ENCODE results near the gene CLIP2.
"Not testable (repeated sequence)": the region's sequence is repeated elsewhere in the genome, so short reads cannot be mapped to it uniquely, and the experiment has no call there.

Gene CLIP2

DNA sequence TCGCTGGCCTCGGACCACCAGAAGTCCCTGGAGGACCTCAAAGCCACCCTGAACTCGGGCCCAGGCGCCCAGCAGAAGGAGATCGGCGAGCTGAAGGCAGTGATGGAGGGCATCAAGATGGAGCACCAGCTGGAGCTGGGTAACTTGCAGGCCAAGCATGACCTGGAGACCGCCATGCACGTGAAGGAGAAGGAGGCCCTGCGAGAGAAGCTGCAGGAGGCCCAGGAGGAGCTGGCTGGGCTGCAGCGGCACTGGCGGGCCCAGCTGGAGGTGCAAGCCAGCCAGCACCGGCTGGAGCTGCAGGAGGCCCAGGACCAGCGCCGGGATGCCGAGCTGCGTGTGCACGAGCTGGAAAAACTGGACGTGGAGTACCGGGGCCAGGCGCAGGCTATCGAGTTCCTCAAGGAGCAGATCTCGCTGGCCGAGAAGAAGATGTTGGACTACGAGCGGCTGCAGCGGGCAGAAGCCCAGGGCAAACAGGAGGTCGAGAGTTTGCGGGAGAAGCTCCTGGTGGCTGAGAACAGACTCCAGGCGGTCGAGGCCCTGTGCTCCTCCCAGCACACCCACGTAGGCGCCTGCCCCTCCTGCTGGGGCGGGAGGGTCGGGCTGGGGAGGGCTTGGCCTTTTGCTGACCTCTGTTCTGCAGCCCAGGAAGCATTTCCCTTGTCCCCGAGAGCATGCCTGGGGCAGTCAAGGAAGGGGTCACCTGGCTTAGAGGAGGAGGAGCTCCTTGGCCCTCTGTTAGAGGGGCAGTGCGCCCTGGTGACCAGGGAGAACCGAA is 87.2 kb downstream of the CLIP2 start:
- FAIRE-seq: no peak
- no peak for DNase-seq (ENCODE audit: insufficient read length, low spot score)
- TF ChIP-seq POLR2A (IDR thresholded peaks at IDR 0.05; ENCODE audit: low read depth, low read length) (no peak), POLR2AphosphoS5 (IDR thresholded peaks at IDR 0.05; ENCODE audit: low read depth, low read length) (no peak), PAX5 (IDR thresholded peaks at IDR 0.05; ENCODE audit: insufficient read depth, low read length, severe bottlenecking) (no peak), TAF1 (IDR thresholded peaks at IDR 0.05; ENCODE audit: low read depth, low read length) (no peak), POU2F2 (IDR thresholded peaks at IDR 0.05; ENCODE audit: low read depth, low read length) (no peak), SPI1 (IDR thresholded peaks at IDR 0.05; ENCODE audit: low read depth, low read length) (no peak)

DNA sequence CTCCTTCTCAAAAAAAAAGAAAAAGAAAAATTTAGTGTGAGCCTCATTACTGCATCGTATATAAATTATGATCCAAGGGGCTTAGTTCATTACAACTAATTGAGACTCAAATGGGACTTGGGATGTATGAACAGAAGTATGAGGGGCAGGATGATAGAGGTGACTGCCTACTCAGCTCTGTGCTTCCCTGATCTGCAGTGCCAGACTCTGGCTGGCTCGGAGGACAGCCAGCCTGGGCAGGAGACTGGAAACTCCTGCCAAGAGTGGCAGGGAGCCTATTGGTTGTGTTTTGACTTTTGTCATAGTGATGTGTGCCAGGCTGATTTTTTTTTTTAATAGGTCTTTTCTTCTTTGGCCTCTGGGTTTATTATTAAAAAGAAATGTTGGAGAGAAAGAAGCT is 90.7 kb downstream of the CLIP2 start:
- TF ChIP-seq SPI1 (IDR thresholded peaks at IDR 0.05; ENCODE audit: low read depth, low read length) (no peak), POLR2AphosphoS5 (IDR thresholded peaks at IDR 0.05; ENCODE audit: low read depth, low read length) (no peak), TAF1 (IDR thresholded peaks at IDR 0.05; ENCODE audit: low read depth, low read length) (no peak), POLR2A (IDR thresholded peaks at IDR 0.05; ENCODE audit: low read depth, low read length) (no peak), POU2F2 (IDR thresholded peaks at IDR 0.05; ENCODE audit: low read depth, low read length) (no peak), PAX5 (IDR thresholded peaks at IDR 0.05; ENCODE audit: insufficient read depth, low read length, severe bottlenecking) (no peak)
- no peak for DNase-seq (ENCODE audit: insufficient read length, low spot score)
- no peak for FAIRE-seq

DNA sequence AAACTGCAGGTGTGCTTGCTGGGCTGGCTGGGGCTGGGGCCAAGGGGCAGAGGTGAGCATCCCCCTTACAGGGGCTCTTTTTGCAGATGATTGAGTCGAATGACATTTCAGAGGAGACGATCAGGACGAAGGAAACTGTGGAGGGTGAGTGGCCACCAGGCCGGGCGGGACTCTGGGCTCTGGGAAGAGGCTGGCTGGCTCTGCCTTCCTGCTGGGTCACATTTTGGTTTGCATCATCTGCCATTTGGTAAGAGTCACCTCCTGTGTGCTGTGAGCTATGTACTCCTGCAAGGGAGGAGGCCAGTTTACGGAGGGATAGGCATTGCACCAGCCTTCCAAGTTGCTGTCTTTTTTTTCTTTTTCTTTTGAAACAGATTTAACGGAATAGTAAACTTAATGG is 91.5 kb downstream of the CLIP2 start:
- FAIRE-seq (no peak), DNase-seq (ENCODE audit: insufficient read length, low spot score) (no peak)
- no peak for TF ChIP-seq POU2F2 (IDR thresholded peaks at IDR 0.05; ENCODE audit: low read depth, low read length)

GRCh38 chr7:74384086-74384485 is 94.9 kb downstream of the CLIP2 start:
- not testable (repeated sequence) for FAIRE-seq; DNase-seq (ENCODE audit: insufficient read length, low spot score)

DNA sequence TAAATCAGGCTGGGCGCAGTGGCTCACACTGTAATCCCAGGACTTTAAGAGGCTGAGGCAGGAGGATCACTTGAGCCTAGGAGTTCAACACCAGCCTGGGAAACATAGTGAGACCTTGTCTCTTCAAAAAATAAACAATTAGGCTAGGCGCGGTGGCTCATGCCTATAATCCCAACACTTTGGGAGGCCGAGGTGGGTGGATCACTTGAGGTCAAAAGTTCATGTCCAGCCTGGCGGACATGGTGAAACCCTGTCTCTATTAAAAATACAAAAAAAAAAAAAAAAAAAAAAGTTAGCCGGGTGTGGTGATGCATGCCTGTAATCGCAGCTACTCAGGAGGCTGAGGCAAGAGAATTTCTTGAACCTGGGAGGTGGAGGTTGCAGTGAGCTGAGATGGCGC is 95.6 kb downstream of the CLIP2 start:
- not testable (repeated sequence) for DNase-seq (ENCODE audit: insufficient read length, low spot score); FAIRE-seq

DNA sequence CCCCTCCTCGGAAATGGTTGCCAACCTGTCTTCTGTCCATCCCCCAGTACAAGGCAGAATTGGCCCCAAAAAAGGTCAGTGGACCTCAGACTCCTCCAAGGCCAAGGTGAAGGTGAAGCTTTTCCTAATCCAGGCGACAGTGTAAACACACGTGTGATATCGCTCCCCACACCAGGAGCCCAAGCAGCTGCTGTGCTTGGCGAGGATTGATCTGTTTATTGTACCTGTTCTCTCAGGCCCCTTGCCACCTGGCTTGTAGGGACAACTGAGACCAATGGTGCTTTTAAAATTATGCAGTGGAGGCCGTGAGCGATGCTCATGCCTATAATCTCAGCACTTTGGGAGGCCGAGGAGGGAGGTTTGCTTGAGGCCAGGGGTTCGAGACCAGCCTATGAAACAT is 98.4 kb downstream of the CLIP2 start:
- DNase-seq (ENCODE audit: insufficient read length, low spot score) (no peak), FAIRE-seq (no peak)
- TF ChIP-seq TAF1 (IDR thresholded peaks at IDR 0.05; ENCODE audit: low read depth, low read length): no peak
- no peak for TF ChIP-seq POLR2A (IDR thresholded peaks at IDR 0.05; ENCODE audit: low read depth, low read length)
- no peak for TF ChIP-seq PAX5 (IDR thresholded peaks at IDR 0.05; ENCODE audit: insufficient read depth, low read length, severe bottlenecking)
- no peak for TF ChIP-seq POU2F2 (IDR thresholded peaks at IDR 0.05; ENCODE audit: low read depth, low read length)
- TF ChIP-seq POLR2AphosphoS5 (IDR thresholded peaks at IDR 0.05; ENCODE audit: low read depth, low read length): no peak
- TF ChIP-seq SPI1 (IDR thresholded peaks at IDR 0.05; ENCODE audit: low read depth, low read length): no peak

DNA sequence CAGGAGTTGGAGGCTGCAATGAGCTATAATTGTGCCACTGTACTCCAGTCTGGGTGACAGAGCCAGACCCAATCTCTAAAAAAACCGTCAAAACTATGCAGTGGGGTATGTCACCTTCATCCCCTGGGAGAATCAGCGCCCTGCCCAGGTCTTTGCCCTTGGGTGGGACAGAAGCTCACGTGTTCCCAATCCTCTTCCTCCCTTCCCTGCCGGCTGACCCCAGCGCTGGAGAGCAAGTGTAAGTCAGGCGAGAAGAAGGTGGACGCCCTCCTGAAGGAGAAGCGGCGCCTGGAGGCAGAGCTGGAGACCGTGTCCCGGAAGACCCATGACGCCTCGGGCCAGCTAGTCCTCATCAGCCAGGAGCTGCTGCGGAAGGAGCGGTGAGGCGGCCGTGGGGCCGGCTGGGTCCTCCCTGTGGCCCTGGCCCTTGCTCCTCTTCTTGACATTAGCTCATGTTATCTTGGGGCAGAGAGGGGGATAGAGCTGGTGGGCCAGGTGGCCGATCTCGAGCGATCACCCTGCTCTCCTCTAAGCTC is 99.7 kb downstream of the CLIP2 start:
- DNase-seq (ENCODE audit: insufficient read length, low spot score) (no peak), FAIRE-seq (no peak)
- TF ChIP-seq PAX5 (IDR thresholded peaks at IDR 0.05; ENCODE audit: insufficient read depth, low read length, severe bottlenecking): no peak

DNA sequence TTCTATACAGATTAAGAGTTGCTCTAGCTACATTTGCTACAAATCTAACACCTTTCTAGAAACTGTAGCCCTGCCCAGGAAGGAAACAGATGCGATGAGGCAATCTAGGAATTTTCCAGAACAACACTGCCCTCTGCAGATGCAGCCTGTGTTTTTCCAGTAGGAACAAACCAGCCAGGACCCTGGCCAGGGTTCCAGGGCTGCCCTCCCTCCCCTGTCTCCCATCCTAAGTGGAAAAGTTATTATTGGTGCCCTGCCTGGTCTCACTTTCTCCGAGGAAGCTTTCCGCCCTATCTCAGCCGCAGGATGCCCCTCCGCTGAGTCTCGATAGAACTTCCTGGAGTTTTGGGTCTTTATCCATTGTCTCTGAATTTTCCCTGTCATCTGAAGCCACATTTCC is 104.5 kb downstream of the CLIP2 start:
- peak; percentile 45 for FAIRE-seq
- not testable (repeated sequence) for DNase-seq (ENCODE audit: insufficient read length, low spot score)

- not testable (repeated sequence) for FAIRE-seq; DNase-seq (ENCODE audit: insufficient read length, low spot score)
Observed at GRCh38 chr7:74394601-74395000, 105.4 kb downstream of the CLIP2 start.

DNA sequence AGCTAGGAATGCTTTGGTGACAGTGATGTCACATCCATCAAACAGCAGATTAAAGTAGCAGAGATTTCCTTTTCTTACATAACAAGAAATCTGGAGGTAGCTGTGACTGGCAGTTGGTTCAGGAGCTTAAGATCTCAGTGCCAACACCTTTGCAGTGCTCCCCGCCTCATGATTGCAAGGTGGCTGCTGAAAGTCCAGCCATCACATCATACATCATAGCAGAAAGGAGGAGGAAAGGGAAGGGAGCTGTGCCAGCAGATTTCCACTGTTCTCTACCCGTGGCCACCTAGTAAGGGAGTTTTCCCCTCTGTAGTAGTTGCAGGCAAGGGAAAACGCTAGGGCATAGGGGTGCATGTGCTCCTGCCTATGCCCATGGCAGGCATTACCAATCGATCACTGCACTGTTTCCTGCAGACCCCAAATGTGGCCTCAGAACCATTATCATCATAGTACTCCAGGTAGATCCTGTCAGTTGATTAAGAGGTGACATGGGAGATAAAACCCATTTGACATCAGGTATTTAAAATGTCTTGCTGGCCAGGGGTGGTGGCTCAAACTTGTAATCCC is 106.6 kb downstream of the CLIP2 start:
- FAIRE-seq (no peak), DNase-seq (ENCODE audit: insufficient read length, low spot score) (no peak)
- TF ChIP-seq PAX5 (IDR thresholded peaks at IDR 0.05; ENCODE audit: insufficient read depth, low read length, severe bottlenecking): no peak
- TF ChIP-seq SPI1 (IDR thresholded peaks at IDR 0.05; ENCODE audit: low read depth, low read length): no peak
- no peak for TF ChIP-seq POU2F2 (IDR thresholded peaks at IDR 0.05; ENCODE audit: low read depth, low read length)
- no peak for TF ChIP-seq TAF1 (IDR thresholded peaks at IDR 0.05; ENCODE audit: low read depth, low read length)
- TF ChIP-seq POLR2AphosphoS5 (IDR thresholded peaks at IDR 0.05; ENCODE audit: low read depth, low read length): no peak
- TF ChIP-seq POLR2A (IDR thresholded peaks at IDR 0.05; ENCODE audit: low read depth, low read length): no peak

- DNase-seq (ENCODE audit: insufficient read length, low spot score) (no peak), FAIRE-seq (no peak)
- TF ChIP-seq TAF1 (IDR thresholded peaks at IDR 0.05; ENCODE audit: low read depth, low read length): no peak
- no peak for TF ChIP-seq PAX5 (IDR thresholded peaks at IDR 0.05; ENCODE audit: insufficient read depth, low read length, severe bottlenecking)
- TF ChIP-seq SPI1 (IDR thresholded peaks at IDR 0.05; ENCODE audit: low read depth, low read length): no peak
- no peak for TF ChIP-seq POU2F2 (IDR thresholded peaks at IDR 0.05; ENCODE audit: low read depth, low read length)
- TF ChIP-seq POLR2A (IDR thresholded peaks at IDR 0.05; ENCODE audit: low read depth, low read length): no peak
- no peak for TF ChIP-seq POLR2AphosphoS5 (IDR thresholded peaks at IDR 0.05; ENCODE audit: low read depth, low read length)
Observed at GRCh38 chr7:74396993-74397392, 107.8 kb downstream of the CLIP2 start.

All from GM12891 (cell line).